ENCODE data around the gene DDX55.
"Not testable (repeated sequence)": the region's sequence is repeated elsewhere in the genome, so short reads cannot be mapped to it uniquely, and the experiment has no call there.

The DDX55 gene, protein sequence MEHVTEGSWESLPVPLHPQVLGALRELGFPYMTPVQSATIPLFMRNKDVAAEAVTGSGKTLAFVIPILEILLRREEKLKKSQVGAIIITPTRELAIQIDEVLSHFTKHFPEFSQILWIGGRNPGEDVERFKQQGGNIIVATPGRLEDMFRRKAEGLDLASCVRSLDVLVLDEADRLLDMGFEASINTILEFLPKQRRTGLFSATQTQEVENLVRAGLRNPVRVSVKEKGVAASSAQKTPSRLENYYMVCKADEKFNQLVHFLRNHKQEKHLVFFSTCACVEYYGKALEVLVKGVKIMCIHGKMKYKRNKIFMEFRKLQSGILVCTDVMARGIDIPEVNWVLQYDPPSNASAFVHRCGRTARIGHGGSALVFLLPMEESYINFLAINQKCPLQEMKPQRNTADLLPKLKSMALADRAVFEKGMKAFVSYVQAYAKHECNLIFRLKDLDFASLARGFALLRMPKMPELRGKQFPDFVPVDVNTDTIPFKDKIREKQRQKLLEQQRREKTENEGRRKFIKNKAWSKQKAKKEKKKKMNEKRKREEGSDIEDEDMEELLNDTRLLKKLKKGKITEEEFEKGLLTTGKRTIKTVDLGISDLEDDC

GRCh38 chr12:123601602-123602489 lies at the start of gene DDX55:
Gene DDX55 (plus strand): TSS chr12:123602099. CDS start chr12:123602149, 50 bp downstream.
- peak; percentile 49 for DNase-seq (ENCODE audit: low read depth)

DNA sequence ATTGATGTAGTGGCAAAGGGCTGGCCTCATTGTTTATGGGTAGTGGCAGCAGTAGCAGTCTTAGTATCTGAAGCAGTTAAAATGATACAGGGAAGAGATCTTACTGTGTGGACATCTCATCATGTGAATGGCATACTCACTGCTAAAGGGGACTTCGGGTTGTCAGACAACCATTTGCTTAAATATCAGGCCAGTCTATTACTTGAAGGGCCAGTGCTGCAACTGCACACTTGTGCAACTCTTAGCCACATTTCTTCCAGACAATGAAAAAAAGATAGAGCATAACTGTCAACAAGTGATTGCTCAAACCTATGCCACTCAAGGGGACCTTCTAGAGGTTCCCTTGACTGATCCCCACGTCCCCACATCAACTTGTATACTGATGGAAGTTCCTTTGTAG lies 47.8 kb upstream of the DDX55 start:
- not testable (repeated sequence) for DNase-seq (ENCODE audit: low read depth)

- DNase-seq (ENCODE audit: low read depth): not testable (repeated sequence)
Measured at GRCh38 chr12:123554843-123555242, 47.1 kb upstream of the DDX55 start.

- not testable (repeated sequence) for DNase-seq (ENCODE audit: low read depth)
Measured at GRCh38 chr12:123558487-123558886, 43.4 kb upstream of the DDX55 start.

- no peak for DNase-seq (ENCODE audit: low read depth)
Measured at GRCh38 chr12:123559468-123559867, 42.4 kb upstream of the DDX55 start.

DNA sequence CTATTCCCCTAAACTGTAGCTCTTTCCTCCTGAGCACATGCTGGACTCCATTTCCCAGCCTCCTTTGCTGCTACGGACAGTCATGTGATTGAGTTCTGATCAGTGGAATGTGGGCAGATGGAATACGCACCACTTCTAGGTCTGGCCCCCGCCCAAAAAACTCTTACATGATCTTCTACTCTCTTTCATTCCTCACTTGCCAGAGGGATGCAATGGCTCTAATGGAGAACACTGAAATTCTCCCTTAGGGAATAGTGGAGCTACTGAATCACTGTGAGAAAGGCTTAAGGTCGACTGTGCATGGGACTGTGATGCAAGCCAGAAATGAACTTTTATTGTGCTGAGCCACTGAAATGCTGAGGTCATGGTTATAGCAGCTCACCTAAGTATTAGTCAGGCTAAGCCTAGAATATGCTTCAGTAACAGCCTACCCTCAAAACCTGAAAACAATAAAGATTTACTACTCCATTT lies 30.5 kb upstream of the DDX55 start:
- DNase-seq (ENCODE audit: low read depth): peak; percentile 85

GRCh38 chr12:123572391-123572790 lies 29.5 kb upstream of the DDX55 start:
- DNase-seq (ENCODE audit: low read depth): no peak

GRCh38 chr12:123573870-123574269 lies 28.0 kb upstream of the DDX55 start:
- no peak for DNase-seq (ENCODE audit: low read depth)

GRCh38 chr12:123576611-123577010 lies 25.3 kb upstream of the DDX55 start:
- no peak for DNase-seq (ENCODE audit: low read depth)

- no peak for DNase-seq (ENCODE audit: low read depth)
Measured at GRCh38 chr12:123578243-123578642, 23.7 kb upstream of the DDX55 start.

- DNase-seq (ENCODE audit: low read depth): not testable (repeated sequence)
Measured at GRCh38 chr12:123578829-123579228, 23.1 kb upstream of the DDX55 start.

DNA sequence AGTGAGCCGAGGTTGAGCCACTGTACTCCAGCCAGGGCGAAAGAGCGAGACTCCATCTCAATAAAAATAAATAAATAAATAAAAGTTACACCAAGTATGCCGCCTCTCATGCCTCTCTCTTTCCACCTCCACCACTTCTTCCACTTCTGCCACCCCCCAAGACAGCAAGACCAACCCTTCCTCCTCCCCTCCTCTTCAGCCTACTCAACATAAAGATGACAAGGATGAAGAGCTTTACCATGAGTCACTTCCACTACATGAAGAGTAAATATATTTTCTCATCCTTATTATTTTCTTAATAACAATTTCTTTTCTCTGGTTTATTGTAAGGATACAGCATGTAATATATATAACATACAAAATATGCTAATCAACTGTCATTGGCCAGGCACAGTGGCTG lies 21.1 kb upstream of the DDX55 start:
- no peak for DNase-seq (ENCODE audit: low read depth)

DNA sequence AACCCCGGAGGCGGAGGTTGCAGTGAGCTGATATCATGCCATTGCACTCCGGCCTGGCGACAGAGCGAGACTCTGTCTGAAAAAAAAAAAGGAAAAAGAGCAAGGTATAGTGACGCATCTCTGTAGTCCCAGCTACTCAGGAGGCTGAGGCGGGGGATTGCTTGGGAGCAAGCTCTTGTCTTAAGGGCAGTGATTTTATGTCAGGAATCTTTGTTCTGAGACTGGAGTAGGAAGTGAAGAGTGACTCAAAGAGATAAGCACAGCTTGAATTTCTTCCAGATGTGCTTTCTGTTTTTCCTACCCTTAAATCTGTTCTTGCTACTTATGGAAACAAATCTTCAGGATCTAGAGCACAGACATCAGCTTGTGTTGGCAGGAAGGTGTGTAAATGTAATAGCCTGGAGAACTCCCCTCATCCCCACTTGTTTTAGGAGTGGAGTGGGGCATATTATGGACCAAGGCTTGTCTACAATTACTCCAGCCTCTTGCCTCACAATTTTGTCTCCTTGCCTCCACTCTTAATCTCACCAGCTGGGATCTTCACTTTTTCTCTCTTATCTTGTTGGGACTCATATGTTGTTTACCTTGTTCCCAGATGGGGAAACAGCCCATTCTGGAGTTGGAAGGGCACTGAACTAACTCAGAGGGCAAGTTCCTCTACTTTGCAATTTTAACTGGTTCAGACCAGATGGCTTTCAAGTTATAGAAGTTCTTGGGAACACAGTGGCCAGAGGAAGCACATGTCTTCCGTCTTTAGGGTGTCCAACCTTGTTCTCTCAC lies 10.0 kb upstream of the DDX55 start:
- DNase-seq (ENCODE audit: low read depth): no peak

DNA sequence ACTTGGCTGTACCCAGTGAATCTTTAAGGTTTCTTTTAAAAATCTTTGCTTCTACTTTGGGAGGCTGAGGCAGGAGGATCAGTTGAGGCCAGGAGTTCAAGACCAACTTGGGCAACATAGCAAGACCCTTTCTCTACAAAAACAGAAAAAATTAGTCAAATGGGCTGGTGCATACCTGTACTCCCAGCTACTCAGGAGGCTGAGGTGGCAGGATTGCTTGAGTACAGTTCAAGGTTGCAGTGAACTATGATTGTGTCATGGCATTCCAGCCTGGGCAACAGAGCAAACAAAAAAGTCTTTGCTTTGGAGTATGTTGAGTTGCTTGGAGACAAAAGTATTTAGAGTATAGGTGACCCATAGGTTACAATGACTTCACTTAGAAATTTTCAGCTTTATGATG lies 6.2 kb upstream of the DDX55 start:
- DNase-seq (ENCODE audit: low read depth): no peak

DNA sequence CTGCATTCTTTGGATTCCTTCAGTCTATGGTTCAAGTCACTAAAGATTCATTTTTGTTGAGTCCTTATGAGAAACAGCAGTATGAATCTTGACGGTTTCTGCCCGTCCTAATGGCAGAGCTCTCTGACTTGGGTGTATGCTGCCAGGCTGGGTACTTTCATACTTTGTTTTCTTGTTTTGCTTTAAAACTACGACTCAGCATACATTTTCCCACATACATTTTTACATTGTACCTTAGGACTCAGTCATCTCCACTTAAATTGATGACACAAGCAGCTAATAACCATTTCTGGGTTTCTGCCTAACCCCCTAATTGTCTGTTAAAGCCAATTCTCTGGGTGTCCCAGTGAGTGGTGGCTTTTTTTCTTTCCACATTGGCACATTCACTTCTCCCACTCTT lies 4.8 kb upstream of the DDX55 start:
- no peak for DNase-seq (ENCODE audit: low read depth)

DNA sequence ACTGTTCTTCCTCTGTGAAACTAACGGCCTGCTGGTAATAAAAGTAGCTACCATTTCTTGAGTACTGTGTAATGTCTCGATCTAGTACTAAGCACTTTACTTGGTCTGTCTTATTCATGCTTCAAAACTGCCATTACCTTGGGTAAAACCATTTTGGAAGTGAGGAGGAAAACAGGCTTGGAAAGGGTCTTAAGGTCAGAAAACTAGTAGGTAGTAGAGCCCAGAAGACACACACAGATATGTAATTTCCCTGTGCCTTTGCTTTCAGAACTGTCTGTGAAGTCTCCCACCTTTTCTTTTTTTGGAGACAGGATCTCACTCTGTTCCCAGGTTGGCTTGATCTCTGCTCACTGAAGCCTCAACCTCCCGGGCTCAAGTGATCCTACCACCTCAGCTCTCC lies 3.4 kb upstream of the DDX55 start:
- no peak for DNase-seq (ENCODE audit: low read depth)

DNA sequence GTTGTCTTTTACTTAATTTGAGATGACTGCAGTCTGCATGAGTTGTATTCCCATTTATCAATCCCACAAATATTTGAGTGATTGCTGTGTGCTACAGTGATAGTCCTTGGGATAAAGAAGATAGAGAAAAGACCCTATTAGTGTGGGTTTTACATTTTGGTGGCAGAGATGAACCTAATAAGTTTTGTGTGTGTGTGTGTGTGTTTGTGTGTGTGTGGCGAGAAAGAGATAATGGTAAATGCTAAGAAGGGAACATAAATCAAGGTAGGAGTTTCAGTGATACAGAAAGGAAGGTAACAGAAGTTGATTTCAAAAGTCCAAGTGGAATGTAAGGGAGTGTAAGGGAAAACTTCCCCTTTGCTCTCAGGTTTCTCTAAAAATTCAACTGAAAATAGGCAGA lies 2.6 kb upstream of the DDX55 start:
- no peak for DNase-seq (ENCODE audit: low read depth)

DNA sequence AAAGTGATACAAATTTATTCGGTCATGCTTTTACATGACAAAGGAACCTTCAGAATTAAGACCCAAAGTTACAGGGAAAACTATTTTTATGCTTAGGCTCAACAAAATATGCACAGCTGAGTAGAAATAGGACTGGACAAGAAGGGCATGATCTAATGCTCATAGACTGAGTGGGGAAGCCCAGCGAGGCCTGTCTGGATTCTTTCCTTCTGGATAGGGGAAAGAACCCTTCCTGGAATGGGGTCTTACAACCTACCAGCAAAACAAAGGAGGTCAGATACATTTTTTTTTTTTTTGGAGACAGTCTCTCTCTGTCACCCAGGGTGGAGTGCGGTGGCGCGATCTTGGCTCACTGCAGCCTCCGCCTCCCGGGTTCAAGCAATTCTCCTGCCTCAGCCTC lies 2.2 kb upstream of the DDX55 start:
- no peak for DNase-seq (ENCODE audit: low read depth)

GRCh38 chr12:123602651-123603195 lies 824 bp downstream of the DDX55 start:
- DNase-seq (ENCODE audit: low read depth): no peak

- DNase-seq (ENCODE audit: low read depth): not testable (repeated sequence)
Measured at GRCh38 chr12:123603495-123603894, 1.6 kb downstream of the DDX55 start.

DNA sequence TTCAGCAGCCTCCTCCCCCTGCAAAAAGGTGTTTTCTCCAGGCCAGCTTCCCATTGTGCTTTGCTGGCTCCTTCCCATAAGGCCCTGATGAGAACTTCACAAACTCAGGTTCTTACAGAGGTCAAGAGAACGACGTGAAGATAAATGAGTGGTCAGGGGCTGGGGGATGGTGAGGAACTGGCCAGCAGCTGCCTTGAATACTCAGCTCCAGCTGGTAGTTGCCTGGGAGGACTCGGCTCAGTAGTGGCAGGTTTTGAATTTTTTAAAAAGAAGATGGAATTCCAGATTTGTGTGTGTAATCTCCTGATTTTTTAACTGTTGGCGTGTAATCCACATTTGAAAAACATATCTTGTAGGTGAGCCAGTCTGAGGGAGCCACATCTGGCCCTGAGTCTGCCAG lies 5.9 kb downstream of the DDX55 start:
- DNase-seq (ENCODE audit: low read depth): no peak
